OCI-LY1 (cell line): Measurements from ENCODE around the gene OR2T11.

Source experiments
- EZH2 ChIP-seq: fragments of 200-600 bp; sonication (generic), shearing (Covaris generic); IDR thresholded peaks from 2 replicates; pipeline ENCODE4 v1.8.0; 2017; ENCODE audit warnings: borderline replicate concordance, mixed run types, mild to moderate bottlenecking, antibody characterized with exemption, low read length, moderate library complexity, mixed read lengths
- TF ChIP-seq, protein P1 (sequence below): fragments of 200-600 bp; sonication (generic), shearing (Covaris generic); IDR thresholded peaks from 2 replicates; pipeline ENCODE4 v1.5.1; 2017; ENCODE audit warnings: mild to moderate bottlenecking, antibody characterized with exemption, low read length, moderate library complexity, mixed read lengths

DNA sequence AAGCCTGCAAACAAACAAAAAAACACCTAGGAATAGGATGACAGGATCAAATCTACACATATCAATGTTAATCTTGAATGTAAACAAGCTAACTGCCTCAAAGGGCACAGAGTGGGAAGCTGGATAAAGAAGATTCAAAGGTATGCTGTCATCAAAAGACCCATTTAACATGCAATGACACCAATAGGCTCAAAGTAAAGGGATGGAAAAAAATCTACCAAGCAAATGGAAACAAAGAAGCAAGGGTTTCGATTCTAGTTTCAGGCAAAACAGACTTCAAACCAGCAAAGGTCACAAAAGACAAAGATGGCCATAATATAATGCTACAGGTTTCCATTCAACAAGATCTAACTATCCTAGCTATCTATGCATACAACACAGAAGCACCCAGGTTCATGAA is 21.1 kb downstream of the OR2T11 start:
- TF ChIP-seq, protein P1, sequence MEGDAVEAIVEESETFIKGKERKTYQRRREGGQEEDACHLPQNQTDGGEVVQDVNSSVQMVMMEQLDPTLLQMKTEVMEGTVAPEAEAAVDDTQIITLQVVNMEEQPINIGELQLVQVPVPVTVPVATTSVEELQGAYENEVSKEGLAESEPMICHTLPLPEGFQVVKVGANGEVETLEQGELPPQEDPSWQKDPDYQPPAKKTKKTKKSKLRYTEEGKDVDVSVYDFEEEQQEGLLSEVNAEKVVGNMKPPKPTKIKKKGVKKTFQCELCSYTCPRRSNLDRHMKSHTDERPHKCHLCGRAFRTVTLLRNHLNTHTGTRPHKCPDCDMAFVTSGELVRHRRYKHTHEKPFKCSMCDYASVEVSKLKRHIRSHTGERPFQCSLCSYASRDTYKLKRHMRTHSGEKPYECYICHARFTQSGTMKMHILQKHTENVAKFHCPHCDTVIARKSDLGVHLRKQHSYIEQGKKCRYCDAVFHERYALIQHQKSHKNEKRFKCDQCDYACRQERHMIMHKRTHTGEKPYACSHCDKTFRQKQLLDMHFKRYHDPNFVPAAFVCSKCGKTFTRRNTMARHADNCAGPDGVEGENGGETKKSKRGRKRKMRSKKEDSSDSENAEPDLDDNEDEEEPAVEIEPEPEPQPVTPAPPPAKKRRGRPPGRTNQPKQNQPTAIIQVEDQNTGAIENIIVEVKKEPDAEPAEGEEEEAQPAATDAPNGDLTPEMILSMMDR: no peak
- no peak for TF ChIP-seq EZH2
